Measurements from ENCODE around the gene PTPRE. TPM values are rescaled to one million over a fixed set of nuclear protein-coding genes. Genes with fewer than 3 reads are reported as not detected.

The PTPRE gene
- total RNA-seq, 1 experiment from 2014 or later, result 2.6 TPM

DNA sequence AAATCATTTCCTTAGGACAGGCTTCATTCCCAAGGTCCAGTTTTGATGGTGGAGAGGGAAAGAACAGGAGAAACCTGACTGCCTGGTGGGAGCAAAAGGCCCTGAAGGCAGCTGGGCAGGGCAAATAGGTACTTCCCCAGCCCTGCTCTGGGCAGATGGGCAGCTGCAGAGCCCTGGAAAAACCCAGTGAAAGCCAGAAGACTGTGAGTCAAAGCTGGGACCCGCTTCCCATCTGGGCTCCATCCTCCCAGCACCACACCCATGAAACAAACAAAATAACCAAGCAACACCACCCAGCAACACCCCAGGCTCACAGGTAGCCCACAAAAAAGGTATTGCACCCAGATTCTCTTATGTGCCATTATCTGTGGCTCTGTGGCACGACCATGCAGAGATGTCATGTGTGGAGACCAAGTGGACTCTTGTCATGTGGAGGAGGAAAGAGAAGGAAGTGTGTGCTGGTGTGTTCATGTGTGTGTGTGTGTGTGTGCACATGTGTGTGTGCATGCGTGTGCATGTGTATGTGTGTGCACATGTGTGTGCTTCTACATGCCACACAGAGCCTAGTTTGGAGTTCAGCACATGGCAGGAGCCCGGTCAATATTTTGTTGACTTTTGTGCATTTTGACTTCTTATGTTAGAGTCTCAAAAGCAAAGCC, 24.0 kb upstream of the PTPRE start:
- no peak for DNase-seq (ENCODE audit: low read depth)

DNA sequence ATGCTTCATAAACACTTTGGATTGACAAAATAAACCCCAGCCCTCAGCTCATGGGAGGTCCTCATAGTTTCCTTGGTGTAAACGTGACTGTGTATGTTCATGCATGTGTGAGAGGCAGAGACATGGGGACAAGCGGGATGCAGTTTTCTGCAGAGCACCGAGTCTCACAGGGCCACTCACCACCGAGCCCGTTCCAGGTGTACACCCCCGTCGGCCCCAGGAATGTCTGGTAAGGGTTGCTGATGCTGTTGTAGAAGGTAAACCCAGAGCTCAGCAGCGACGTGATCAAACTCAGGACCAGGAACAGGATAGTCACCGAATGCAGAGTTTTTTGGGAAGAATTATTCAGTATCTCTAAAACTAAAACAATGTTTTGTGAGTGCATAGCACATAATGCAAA, 23.4 kb upstream of the PTPRE start:
- DNase-seq (ENCODE audit: low read depth), result no peak

DNA sequence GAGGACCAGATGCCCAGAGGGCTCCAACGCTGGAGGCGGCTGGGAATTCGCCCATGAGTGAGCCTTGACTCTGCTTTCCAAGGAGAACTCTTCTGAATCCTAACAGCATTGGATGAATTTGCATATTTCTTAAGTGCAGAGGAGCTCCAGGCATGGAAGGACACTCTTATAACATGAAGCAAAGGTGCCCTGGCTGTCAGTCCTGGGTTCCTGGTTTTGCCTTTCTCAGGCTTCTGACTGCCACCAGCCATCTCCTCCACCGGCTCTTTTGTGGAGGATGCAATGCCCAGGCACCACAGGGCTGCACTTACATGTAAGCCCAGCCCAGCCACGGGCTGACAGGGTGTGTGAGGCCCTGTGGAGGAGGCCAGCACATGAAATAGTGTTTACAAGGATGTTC, 22.4 kb upstream of the PTPRE start:
- no peak for DNase-seq (ENCODE audit: low read depth)

DNA sequence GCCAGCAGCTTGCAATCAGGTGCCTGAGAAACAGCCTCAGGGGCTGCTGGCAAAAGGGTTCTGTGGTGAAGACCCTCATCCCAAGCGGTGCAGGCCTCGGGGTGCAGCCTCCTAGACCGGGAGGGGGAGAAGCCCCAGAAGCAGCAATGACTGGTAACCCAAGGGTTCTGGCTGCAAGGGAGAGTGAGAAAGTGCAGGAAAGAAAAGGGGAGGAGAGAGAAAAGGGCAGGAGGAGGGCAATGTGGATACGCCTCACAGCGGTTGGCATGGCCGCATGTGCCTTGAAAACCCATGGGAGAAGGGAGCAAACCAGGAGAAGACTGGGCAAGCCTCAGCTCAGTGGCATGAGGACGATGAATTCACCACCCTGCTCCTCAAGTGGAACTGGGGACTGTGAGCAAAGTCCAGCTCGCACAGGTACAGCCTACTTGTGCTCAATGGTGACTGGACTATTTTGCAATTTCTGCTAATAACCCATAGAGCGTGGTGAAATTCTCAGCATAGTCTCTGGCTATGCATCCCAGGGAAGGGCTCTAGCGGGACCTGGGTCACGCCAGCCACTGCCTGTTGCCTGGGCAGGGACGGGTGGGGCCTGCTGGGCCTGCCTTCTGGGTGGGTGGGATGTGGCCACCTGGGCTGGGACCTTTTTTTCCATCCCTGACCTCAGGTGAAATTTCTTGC, 20.4 kb upstream of the PTPRE start:
- no peak for DNase-seq (ENCODE audit: low read depth)

DNA sequence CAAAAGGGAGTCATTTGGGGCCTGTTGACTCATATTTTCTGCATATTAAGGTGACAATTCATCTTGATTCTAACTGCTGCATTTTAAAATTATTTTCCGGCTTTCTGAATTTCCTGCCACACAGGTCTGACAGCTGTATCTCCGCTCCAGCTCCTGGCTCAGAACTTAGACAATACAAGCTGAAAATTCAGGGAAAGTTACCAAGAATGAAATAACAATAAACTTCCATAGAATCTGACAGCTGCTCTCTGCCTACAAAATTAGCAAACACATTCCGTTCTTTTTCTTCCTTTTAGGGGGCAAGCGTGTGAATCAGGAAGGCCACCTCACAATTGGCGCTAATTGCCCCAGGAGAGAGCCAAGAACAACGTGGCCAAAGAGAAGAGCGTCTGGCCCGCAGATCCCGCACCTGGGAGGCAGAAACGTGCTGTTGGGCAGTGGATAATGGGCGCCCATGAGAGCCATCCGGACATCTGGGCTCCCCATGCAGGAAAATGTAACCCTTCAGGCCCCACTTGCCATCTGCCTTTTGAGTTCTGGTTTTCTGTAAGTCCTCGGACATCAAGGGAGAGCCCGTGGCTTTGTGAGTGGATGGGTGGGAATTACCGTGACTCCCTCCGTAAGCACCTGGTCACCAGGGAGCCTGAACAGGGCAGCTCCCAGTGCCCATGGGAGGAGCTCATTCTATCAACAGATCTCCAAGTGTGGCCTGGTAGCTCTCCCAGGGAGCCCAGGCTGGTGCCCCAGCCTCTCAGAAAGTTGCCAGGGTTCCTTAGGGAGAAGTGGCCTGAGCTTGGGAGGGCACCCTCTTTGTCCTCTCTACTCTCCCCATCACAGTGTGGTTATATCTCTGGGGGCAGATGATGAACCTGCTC, 19.1 kb upstream of the PTPRE start:
- no peak for DNase-seq (ENCODE audit: low read depth)

DNA sequence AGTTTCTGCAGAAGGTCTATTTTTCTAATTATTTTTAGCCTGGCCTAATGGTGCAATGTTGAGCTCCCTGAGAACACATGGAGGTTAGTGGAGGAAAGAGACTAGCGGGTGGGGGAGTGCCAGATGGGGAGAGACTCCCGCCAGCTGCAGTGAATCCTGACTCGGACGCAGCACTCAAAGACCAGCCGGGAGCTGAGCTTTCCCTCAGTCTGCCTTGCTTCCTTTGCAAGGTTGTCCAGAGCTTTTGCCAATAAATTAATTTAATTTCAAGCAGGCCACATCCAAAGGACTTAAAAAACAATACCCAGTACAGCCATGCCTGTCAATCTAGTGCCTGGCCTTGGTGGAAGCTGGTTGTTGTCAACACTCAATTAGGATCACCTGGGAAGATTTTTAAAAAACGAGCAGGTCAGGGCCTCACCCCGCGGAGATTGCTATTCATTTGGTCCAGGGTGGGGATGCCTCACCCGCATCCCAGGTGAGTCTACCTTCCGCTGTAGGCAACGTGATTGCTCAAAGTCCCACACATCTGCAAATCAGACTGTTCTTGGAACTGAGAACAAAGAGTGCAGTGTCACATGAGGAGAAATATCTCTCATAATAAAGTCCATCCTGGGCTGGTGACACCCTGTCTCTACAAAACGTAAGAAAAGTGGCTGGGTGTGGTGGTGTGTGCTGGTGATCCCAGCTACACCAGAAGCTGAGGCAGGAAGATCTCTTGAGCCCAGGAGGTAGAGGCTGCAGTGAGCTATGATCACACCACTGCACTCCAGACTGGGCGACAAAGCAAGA, 18.2 kb upstream of the PTPRE start:
- no peak for DNase-seq (ENCODE audit: low read depth)

DNA sequence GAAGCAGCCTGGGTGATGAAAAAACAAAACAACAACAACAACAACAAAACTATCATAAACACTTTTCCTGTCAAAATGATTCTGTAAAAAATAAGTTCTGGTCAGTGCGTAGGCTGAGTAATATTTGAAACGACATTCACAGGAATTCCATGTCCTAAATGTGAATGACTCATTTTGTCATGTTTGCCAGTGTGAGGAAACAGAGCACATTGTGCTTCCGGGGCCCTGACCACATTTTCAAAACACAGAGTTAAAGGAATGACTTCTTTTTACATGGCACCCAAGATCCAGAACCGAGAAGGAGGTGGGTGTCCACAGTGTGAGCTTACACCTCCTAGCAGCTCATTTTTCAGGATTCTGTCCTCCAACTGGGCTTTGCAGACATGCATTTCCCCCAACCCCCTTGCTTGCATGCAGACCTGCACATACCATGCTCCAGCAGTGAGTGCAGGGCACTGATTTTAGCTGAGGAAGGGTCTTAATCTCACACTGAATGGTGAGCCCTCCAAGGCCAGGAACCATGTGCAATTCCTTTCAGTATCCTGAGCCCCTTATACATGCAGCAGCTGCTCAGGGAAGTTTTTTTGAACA, 17.2 kb upstream of the PTPRE start:
- DNase-seq (ENCODE audit: low read depth), result peak; percentile 29

DNA sequence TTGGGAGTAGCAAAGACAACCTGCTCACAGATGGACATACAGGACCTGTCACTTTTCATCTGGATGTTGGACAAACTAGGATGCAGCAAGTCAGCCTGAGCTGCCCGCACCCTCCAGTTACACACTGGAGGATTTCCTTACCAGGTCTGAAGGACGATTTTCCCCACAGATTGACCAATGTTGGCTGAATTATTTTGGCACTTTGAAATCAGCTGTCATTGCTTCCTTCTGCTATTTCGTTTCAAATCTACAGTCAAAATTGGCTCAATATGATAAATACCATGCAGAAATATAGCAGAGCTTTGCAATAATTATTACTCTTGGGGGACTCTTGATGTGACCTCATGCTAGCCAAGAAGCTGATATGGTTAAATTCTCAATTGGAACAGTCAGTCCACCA, 16.7 kb upstream of the PTPRE start:
- no peak for DNase-seq (ENCODE audit: low read depth)

DNA sequence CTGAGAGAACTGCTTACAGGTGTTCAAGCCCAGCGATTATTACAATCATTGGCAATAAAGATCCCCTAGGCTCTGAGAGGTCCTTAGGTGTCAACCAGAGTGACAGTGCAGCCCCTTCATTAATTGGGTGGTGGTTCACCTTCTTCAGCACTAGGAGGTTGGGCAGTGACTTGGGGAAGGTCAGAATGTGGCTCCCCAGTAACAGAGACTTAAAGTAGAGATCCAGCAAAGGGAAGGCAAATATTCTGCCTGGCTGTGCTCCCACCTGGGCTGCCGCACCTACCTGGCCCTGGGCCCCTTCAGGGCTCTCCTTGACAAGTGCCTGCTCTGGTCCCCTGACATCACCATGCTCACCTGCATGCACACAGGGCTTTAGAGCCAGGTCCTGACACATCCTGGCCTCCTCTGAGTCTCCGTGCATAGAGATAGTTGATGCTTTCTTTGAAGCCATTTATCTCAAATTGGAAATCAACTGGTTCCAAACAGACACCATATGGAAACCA, 16.0 kb upstream of the PTPRE start:
- no peak for DNase-seq (ENCODE audit: low read depth)

DNA sequence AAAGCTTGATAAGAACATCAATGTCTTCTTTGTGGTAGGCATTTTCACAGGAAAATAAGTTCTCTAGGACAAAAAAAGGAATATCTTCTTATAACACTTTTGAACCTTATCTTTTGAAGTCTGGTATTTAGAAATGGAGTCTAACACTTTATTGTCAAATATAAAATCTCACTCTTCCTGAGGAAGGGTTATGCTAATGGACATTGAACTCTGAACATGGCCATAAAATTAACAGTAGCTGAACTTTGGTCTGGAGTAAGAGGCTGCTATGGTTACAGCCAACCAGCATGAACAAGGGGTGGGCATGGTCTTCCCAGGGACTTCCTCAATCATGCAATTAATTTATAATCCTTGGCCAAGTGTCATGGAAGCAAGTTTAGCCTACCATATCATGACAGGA, 14.2 kb upstream of the PTPRE start, which contains the start of gene CLRN3:
TSS of gene CLRN3 (minus strand) at position 199 of the 400 bp plus-strand sequence. CDS start at position 42, 157 bp downstream.
- no peak for DNase-seq (ENCODE audit: low read depth)

DNA sequence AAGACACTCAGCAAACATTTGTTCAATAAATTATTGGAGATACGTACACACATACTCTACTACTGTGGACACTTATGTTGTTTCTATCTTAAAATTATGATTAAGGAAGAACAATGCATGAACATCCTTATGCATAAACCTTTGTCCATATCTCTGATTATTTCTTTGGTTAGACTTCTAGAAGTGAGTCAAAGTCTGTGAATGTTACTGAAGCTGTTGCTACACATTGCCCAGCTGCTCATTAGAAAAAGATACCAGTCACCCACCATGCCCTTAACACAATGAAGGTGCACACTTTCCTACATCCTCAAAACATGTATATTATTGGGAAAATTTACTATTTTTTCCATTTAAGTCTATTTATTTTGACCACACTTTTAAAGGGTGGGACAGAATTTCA, 12.8 kb upstream of the PTPRE start:
- DNase-seq (ENCODE audit: low read depth), result no peak

DNA sequence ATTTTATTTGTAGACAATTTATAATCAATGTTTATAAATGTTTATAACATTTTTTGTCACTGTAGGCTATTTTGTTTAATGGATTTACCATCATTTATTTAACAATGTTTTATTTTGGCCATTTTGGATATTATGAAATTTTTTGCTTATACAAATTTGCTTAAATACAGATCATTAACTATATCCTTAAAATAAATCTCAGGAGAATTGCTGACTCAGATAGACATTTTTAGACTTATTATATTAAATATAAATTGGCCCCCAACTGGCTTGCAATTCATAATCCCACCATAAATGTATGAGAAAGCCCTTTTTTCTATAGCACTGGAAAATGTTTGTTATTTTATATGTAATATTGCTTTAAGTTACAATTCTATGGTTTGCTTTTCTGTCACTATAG, 10.3 kb upstream of the PTPRE start:
- DNase-seq (ENCODE audit: low read depth), result no peak

DNA sequence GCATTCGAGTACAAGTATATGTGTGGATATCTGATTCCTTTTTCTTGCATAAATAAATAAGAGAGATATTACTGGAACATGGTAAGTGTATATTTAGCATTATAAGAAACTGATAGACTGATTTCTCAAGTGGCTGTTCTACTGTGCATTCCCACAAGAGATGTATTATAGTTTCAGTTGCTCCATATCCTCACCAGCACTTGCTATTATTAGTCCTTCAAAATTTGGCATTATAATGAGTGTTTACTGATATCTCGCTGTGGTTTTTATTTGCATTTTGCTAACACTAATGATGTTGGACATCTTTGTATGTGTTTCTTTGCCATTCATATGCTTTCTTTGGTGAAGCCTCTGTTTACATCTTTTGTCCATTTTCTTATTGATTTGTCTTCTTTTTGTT, 9.7 kb upstream of the PTPRE start:
- no peak for DNase-seq (ENCODE audit: low read depth)

DNA sequence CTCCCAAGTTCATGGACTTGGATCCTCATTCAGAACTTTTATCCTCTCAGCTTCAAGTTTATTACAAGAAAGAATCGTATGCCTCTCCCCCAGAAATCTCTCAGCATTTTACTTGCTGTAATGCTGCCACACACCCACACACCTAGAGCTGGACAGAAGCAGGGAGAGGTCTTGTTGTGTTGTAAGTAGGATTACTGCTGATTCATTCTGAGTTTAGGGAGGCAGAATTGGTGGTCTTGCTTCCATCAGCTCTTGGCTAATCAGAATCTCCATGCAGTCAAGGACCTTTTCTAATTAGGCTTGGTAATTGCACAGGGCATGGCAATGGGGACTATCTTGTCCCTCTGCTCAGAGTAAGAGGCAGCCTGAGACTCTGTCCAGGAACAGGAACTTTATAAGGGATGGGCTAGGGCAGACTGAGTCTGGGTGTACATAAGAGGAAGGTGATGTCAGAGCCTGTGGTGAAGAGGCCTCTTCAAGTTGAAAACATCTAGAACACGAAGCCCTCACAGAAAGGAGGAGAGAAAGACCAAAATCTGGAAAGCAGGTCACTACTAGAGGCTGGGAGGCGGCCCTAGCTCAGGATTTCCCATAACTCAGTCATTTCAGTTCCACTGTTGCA, 7.0 kb upstream of the PTPRE start:
- DNase-seq (ENCODE audit: low read depth), result no peak

DNA sequence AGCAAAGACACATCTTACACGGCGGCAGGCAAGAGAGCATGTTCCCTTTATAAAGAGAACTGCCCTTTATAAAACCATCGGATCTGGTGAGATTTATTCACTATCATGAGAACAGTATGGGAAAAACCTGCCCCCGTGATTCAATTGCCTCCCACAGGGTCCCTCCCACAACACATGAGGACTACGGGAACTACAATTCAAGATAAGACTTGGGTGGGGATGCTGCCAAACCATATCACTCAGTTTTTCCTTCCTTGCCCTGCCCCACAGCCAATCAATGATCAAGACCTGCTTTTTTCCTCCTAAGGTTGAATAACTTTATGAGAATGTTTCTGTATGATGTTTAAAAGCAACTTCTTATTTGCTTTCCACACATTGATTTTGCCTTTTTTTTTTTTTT, 3.1 kb upstream of the PTPRE start:
- DNase-seq (ENCODE audit: low read depth), result no peak

DNA sequence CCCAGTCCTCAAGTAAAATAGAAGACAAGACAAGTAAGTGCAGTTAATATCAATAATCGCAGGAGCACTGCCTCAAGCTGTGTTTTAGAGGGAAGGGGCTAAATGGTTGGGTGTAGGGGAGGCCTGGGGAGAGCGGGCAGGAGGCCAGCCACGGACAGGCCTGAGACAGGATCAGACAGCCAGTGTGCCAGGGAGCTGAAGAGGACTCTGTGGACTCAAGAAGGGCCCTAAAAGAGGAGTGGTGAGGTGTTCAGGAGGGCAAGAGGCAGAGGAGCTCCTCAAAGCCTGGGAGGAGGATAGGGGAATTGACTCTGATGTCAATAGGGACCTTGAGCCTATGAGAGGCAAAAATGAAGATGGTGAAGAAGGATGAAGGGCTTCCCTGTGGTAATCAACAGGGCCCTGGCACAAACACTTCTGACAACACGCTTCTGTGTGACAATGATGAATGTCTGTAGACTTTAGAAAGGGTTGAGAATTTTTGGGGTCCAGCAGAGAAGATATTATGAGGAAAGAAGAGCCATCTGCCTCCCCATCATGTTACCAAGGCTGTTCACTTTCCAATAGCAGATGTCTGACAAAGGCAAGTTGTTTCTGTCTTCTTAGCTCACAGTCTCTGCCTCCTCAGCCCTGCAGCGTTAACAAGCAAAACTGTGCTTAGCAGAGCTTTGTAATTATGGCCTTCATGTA, 2.4 kb upstream of the PTPRE start:
- DNase-seq (ENCODE audit: low read depth), result no peak

DNA sequence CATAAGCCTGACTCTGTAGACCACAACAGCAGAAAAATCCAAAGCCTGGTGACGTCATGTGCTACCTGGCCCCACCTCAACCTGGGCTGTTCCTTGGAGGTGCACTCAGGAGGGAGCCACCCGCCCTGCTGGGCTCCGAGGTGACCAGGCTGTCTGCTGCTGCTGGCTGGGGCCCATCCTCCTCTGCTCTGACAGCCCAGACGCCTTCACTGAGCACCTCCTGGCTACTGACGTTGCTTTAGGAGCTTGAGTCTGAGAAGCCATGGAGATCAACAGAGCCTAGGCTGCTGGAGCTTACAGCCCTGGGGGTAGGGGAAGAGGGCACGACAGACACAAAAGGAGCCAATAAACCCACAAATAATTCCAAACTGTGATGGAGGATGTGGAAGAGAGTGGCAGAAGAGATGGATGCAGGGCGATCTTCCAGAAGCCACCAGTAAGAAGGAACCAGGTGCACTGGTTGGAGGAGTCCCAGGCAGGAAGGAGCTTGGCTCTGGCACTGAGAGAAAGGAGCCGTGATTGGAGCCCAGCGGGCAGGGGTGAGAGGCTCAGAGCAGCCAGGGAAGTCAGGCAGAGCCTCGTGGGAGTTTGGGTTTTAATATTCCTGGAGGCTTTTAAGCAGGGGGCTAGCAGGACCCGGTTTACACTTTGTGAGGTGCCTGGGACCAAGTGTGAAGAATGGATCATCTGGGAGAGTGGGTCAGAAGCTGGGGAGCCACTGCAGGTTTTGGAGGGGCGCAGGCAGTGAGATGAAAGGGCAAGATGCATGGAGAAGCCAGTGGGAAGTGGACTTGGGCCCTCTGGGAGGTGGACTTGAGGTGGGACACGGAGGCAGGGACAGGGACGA, 1.7 kb upstream of the PTPRE start:
- DNase-seq (ENCODE audit: low read depth), result no peak

DNA sequence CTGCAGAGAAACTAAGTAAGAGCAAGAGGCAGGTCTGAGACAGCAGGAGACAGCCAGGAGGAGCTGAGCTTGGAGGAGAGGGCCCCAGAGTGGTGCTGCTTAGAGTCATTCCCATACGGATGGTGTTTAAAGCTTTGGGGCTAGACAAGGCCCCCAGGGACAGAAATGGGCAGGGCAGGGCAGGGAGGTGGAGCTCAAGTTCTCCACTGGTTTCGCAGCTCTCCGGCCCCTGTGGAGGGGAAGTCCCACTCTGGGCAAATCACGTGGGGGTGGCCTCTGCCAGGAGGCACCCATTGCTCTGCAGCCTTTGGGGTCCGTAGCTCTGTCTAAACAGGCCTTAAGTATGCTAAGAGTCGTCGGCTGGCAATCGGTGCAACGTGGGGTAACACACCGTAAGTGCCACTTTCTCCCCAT, 1.0 kb upstream of the PTPRE start:
- DNase-seq (ENCODE audit: low read depth), result no peak

DNA sequence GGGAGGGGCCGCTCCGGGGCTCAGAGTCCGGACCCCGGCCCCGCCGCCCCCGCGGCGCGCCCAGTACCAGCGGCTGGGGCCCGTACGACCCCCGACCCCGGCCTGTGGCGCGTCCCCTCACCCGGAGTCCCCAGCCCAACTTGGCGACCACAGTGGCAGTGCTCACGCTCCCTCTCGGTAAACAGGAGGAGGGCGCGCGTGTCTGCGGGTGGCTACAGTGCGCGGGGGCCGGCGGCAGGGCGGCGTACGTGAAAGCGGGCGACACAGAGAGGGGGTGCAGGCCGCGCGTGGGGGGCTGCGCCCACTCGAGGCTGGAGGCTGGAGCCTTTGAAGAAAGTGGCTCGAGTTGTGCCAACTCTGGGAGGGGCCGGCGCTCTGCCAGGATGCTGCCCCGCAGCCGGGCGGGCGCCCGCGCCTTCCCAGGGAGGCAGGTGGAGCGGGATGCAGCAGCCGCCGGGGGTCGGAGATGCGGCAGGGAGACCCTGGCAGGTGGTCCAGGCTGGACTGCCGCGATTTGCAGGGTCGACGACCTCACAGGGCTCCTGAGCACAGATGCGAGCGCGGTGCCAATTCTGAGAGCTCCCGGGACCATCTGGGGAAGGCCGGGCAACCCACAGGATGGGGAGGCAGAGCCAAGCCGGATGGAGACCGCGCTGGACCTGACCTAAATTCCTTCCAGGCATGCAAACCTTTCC, 655 bp downstream of the PTPRE start:
- DNase-seq (ENCODE audit: low read depth), result peak; percentile 44
